SIG-M5 treated with dmso at 0.1 percent for 504 hours (cell line): ENCODE data around the gene PLAC1.

Experiments
- DNase-seq: peaks from one replicate; lab custom pipeline; 2025; ENCODE audit not compliant: unreplicated experiment; lab: John Stamatoyannopoulos, UW

The PLAC1 gene, protein sequence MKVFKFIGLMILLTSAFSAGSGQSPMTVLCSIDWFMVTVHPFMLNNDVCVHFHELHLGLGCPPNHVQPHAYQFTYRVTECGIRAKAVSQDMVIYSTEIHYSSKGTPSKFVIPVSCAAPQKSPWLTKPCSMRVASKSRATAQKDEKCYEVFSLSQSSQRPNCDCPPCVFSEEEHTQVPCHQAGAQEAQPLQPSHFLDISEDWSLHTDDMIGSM

DNA sequence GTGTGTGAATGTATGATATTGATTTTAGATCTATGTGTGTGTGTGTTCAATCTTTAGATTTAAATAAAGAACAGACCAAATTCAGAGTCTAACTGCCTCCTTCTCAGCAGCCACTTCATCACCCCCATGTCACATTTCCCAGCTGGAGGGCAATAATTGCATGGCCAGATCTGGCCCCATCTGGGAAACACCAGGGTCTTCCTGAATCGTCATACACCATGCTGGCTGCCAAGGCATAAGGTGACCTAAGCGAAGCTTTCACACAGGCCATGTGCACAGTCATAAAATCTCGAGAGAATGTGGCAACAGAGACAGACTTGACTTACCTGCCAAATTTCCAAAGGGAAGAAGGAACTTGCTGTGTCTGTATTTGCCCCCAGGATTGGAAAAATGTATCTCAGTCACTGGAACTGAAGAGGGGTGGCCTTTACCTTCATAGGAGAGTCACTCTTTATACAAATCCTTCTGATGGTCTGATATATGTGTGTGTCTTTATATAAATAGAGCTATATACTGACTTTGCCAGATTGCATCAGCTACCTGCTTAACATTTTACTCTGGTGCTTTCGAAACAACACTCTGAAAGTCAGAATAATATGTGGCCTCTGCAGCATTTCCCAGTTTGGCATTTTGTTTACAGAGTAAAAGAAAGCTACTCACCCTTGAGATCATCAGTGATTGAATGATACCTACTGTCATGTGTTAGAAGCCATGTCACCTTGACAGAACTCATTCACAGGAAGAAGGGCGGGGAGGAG is at the start of gene PLAC1:
Gene PLAC1, minus strand, starts transcription at position 470 of the 758 bp plus-strand sequence. CDS start 91,789 bp downstream, outside the sequence.
- no peak for DNase-seq

DNA sequence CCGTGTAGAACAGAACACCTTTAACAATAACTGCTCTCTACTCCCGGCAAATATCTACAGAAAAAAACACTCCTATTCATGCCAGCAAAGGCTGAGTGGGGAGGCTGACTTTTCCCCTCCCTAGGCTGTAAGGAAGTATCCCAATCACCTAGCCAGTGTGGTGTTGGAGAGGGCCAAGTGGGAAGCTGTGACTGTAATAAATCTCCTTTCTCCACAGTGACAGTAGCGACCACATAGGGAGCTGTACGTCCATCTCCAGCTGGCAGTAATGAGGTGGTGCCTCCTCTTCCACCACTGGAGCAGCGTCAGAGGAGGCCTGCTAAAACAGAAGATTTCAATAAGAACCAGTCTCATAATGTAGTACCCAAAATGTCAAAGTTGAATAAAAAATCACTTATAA is 47.9 kb upstream of the PLAC1 start:
- no peak for DNase-seq

DNA sequence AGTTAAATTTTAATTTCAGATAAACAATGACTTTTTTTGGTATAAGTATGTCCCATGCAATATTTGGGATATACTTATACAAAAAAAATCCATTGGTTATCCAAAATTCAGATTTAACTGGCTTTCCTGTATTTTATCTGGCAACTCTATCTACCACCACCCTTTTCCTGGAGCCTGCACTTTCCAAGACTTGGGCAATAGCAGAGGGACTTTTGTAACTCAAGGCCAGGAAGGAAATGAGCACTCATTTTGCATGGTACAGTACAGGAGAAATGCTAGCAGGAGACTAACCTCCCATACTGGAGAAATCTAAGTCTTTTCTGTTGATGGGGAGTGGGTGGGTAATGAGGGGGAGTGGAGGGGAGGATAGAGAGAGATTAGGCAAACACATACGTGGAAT is 37.7 kb upstream of the PLAC1 start:
- no peak for DNase-seq

DNA sequence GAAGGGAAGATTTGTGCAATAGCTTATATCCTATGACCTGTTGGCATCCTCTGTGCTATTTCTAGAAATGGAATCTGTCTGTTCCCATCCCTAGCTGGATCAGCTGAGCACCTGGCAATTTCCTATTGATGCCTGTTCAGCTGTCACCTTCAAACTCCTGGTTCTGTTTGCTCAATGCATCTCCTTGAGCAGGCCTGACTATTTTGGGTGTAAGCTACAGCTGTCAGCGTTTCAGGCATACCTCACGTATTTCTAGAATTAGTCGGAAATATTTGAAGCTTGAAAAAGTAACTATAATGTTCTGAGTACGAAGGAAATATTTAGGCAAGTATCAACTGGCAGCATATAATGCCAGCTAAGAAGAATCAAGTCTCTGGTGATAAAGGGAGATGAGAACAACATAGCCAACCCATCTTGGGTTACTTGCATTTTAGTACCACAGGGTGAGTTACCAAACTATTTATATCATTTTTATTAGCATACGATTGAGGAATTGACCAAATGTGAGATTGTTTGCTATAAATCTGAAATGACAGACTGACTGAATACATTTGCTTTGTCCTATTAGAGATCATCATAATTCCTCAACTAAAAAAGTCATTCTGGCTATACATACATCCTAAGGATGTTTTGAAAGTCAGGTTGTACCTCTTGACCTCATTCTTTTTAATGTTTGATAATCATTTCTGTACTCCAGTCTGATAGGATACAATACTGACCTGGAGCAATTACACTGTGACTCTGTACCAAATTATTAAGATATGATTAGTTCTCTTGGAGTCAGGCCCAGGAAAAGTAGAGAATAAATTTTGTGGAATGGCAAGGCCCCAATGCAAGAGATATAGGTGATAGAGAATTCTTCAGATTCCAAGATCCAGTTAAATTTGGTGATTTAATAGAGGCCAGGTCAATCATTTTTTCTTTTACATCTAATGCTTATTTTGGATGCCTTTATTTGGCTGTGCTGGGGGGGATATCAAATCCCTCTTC is 36.4 kb upstream of the PLAC1 start:
- no peak for DNase-seq

DNA sequence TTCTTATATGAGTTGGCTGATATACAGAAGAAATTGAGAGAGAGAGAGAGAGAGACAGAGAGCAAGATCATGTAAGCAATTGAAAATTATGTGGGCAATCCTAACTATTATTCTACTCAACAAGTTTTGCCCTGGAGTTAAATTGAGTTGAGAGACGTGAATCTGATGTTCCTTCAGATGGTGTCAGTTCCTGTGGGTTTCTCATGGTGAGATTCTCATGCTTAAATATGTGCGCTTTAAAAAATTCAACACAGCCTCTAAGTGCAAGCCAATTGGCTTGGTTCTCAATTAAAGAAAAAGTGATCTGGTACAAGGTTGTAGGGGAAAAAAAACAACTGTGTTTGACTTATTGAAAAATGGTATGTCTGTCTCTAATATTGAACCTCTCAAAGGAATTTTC is 35.4 kb upstream of the PLAC1 start:
- DNase-seq = no peak

DNA sequence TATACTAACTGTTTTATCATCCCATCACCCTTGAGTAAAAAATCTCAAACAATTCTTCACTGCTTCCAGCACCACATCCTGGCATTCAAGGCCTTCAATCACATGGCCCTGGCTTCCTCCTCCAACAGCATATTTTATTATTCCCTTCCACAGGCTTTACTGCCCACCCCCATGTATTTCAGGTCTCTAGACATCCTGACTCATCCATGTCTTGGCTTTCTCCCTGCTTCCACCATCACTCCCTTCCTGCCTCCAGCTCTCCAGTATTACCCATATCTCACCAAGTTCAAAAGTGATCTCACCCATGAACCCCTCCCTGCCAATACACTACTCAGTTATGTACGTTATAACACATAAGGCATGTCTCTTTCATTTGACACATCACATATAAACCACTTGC is 34.7 kb upstream of the PLAC1 start:
- DNase-seq = no peak

DNA sequence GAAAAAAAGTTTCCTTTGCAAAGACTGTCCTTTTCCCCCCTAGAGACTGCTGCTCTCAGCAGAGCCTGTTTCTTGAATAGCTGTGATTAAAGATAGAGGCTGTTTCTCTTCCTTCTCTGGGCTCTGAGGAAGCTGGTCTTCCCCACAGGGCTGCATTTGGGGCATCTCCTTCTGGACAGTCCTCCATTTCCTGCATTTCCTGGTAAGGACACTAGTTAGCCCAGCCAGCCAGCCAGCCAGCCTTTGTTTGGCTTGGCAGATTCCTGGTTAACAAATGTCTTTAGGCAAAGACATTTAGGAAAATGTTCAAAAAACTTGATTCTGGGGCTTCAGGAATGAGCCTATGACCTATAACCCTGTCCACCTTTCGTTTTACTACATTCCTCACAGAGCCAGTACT is 34.0 kb upstream of the PLAC1 start:
- DNase-seq = no peak

DNA sequence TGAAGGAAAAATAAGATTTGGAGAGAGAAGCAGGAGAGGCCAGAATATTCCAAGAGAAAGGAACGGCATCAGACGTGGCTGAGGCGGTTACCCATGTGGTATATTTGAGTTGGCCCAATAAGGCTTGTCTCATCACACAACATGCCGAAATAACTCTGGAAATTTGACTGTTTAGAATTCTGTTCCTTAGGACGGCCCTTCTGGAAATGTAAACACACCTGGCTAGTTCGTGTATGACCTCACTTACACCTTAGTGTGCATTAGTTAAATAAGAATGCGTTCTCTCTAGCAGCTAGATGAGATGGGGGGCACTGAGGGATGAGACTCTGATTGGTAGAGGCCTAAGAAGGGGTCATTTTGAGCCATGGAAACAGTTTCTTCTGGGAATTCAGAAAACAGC is 33.2 kb upstream of the PLAC1 start:
- DNase-seq = no peak

DNA sequence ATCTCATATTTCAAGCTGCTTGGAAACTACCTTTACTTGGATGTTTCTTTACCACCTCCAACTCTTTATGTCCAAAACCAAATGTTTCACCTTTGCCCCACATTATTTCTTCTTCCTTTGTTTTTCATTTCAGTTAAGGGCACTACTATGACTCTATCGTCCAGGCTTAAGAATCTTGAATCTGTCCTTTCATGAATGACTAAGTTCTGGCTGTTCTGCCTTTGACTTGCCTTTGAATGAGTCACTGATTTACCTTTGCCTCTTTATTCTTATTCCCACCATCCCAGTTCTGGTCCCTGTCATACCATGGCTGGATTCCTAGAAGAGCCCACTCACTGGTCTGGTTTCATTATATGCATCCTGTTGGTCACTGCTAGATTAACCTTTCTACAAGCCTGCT is 30.6 kb upstream of the PLAC1 start:
- no peak for DNase-seq

DNA sequence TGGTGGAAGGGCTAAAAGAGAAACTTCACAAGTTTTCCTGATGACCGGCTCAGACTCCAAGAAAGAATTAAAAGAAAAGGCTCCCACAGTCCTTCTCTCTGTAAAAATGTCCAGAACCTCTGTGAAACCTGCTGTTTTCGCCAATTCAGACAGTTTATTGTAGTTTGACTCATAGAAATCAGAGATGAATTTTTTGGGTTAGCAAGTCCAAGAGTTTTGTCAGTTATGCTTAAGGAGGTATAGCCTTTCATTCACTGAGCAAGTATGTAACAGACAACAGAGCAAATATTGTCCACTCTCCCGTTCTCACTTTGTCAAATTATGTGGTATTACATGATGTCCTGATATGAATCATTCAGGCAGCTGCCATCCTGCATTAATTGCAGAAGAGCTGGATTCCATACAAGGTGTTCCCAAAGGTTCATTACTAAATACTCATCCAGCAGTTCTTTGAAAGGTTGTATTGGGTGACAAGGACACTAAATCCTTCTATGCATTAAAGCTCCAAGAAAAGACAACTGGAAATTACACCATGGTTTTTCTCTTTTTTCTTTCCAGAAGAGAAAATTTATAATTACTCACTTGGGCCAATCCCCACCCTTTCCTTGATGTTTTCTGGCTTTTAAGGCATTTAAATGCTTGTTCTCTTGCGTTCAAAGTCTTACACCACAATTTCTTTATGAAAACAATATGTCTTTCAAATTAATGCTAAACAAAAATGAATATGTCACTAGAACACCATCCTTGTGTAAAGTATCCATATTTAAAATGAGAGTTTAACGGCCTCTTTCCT is 30.0 kb upstream of the PLAC1 start:
- DNase-seq = no peak

DNA sequence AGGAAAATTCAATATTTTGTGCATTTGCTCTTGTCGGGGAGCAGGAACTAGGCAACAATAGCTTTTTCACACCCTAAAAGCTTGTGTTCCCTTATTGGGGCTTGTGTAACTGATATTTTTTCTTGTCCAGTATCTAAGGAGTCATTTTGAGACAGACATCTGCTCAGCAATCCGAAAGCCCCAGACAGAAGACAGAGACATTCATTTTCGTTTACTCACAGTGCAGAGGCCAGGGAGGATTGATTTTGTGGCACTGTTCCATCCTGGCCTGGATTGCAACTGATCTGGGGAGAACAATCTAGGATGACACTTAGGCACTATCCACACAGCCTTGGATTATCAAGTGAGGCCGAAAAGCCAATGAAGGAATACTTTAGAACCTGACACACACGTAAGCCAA is 27.4 kb upstream of the PLAC1 start:
- no peak for DNase-seq

DNA sequence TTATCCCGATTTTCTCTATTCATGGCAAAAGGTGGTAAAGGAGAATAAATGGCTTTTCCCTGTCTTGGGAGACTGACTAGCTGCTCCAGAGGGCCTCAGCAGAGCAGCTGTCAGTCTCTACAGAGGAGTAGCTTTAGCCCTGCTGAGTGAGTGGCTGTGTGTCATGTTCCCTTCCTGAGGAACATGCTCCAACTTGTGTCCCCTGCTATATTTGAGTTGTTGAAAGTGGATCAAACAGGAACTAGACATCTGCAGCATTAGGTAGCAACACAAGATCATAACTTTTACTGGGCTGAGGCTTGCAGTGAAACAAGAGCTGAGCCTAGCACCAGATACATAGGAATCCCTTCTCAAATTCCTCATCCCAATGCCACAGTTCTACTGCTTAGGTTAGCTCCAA is 26.7 kb upstream of the PLAC1 start:
- DNase-seq = no peak

DNA sequence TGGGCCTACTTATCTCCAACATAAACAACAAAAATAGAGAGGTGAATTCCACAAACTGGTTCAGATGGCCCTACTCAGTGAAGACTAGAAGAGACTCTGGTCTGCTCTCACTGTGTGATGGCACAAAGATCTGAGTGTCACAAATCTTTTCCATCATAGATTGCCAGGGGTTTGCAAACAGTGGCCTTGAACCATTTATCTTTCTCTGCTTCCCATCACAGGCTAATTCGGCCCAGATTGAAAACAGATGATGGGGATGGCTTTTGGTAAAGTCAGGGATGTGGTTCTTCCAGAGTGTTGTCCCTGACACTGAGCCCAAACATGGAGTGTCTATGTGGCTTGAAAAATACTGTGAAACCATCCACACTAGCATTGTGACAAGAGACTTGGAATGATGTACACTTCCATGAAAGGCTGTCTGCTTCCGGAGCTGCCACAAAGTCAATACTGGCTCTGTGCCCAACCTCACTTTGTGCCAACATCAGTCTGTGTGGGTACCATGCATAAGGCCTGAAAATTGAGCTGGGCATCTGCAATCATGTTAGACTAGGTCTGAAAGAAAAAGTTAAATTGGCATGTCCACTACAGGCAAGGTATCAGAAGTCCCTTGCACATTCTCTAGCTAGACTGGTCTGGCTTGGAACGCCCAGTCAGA is 25.2 kb upstream of the PLAC1 start:
- DNase-seq = no peak

DNA sequence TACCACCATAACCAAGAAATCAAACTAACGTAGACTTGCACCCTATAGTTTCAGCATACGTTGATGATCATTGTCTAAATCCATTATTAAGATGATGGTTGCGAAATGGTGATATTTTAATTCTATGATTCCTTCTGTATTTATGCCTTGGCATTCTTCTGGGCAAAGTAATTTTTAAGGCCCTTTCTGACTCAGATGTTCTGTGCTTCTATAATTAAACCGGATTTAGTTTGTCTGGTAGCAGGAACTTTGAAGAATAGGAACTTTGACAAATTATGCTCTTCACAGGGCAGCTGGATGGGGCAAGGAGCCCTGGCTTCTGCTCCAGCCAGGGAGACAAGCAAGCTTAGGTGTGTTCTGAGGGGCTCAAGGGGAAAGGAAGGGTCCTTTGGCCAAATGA is 23.8 kb upstream of the PLAC1 start:
- no peak for DNase-seq

DNA sequence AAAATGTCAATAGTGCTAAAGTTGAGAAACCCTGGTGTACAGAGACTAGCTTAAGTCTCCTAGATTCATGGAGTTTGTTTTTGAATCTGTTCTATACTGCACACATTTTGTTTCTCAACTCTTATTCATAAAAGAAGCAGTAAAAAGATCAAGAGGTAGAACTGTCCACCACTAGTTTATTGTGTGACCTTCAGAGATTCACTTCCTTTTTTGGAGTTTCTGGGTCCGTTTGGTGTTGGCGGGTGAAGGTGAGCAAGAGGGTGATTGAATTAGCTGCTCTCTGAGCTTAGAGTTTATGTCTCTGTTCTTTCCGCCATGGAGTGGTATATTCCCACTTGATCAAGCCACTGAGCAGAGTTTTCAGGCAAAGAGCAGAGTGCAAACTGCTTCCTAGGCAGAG is 21.4 kb upstream of the PLAC1 start:
- DNase-seq = no peak

DNA sequence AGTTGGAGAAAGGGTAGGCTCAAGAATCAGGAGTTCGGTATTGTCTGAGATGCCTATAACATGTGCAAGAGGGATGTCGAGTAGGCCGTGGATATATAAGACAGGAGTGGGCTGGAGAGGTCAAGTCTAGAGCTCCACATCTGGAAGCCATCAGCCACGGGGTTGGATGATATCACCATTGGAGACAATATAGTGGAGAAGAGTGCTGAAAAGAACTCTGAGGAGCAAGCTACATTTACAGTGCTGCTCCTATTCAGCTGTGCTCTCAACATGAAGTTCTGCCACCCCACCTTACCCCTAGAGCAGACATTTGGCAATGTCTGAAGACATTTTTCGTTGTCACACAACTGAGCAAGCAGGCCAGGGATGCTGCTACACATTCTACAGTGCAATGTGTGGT is 20.9 kb upstream of the PLAC1 start:
- DNase-seq = no peak

DNA sequence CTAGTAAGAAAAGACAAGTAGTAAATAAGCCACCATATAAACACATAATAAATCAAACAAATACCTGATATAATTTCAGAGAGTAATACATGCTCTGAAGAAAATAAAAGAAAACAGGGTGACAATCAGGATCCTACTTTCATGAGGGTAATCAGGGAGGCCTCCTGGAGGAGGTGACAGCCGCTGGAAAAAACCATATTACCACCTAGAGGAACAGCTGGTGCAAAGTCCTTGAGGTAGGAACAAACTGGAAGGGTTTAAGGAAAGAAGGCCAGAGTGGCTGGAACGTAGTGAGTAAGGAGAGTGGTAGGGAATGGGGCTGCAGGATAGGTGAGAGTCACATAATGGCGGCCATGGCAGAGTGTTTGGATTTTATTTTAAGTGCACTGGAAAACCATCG is 19.1 kb upstream of the PLAC1 start:
- DNase-seq = no peak

DNA sequence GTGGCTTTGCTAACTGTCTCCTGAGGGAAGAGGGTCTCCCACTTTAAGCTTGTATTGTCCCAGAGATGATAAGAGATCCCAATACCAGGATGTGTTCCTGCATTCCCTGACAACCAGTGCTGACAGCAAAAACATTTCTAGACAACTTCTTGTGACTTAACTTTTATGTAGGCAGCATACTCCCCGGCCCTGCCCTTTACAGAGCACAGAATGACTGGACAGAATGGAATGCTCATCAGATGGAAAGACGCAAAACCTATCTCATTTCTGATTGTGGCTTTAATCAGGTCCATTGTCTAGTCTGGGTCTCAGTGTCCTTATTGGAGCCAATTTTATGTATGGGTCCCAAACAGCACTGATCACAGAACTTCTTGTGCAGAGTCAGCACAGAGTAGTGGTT is 18.2 kb upstream of the PLAC1 start:
- DNase-seq = no peak

DNA sequence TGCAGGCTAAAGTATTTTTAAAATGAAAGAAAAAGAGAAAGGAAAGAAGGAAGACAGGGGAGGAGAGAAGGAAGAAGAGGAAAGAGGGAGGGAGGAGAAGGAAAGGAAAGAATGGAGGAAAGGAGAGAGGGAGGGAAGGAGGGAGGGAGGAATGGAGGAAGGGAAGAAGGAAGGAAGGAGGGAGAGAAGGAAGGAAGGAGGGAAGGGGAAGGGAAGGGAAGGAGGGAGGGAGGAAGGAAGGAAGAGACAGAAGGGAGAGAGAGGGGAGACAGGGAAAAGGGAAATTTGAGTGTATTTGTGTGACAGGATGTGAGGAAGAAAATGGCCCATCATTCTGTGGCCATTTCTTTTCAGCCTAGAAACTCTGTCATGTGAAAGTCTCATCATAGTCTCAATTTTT is 14.9 kb upstream of the PLAC1 start:
- DNase-seq = no peak

DNA sequence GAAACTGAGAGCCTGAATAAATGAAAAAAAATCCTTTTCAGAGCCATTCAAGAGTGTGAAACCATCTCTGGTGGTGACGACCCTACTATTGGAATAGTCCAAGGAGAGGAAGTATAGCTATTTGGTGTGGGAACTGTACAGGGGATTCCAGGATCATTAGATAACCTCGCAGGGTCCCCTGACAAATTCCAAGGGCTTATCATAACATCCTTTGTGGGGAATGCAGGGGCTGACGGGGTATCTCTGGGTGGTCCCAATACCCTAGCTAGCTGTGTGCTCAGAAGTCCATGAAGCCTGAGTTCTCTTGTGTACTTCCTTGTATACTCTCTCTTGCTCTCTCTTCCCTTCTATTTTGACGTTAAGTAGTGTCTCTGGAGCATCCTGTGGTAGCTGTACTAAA is 13.8 kb upstream of the PLAC1 start:
- DNase-seq = no peak
